Thoracic aorta (tissue), 2 donors: ENCODE measurements around the gene FOCAD. TPM values are rescaled to one million over a fixed set of nuclear protein-coding genes. Genes with fewer than 3 reads are reported as not detected.

Experiments
- ATAC-seq: fragments of 150-250 bp; one replicate; pipeline ENCODE4 v1.8.0; 2017; ENCODE audit warnings: low read depth; ENCODE audit not compliant: insufficient number of reproducible peaks, low FRiP score
- DNase-seq: peaks from one replicate; pipeline ENCODE4 v3.0.0-alpha.2; 2020; ENCODE audit warnings: low spot score
- H3K27ac ChIP-seq, 2 donors: fragments of 200-600 bp; sonication (generic); 1 replicate in 1 of 2; 2 replicates in 1 of 2; pipeline ENCODE4 v1.5.1; 2016; ENCODE audit warnings: mild to moderate bottlenecking in 2 of 2, moderate library complexity in 2 of 2
- H3K27me3 ChIP-seq: fragments of 200-600 bp; sonication (generic); replicated peaks from 2 replicates; pipeline ENCODE4 v1.6.0; 2016; ENCODE audit warnings: mild to moderate bottlenecking; ENCODE audit not compliant: insufficient read depth
- H3K36me3 ChIP-seq: fragments of 200-600 bp; sonication (generic); one replicate; pipeline ENCODE4 v1.5.1; 2016
- H3K4me1 ChIP-seq, 2 donors: fragments of 200-600 bp; sonication (generic); 1 replicate in 1 of 2; 2 replicates in 1 of 2; pipeline versions ENCODE4 v1.5.1 to v1.6.0; 2016; ENCODE audit warnings: low read depth in 2 of 2, mild to moderate bottlenecking in 1 of 2; ENCODE audit not compliant: control insufficient read depth in 1 of 2
- H3K4me3 ChIP-seq: fragments of 200-600 bp; sonication (generic); 2 replicates; pipeline ENCODE4 v1.5.1; 2016; ENCODE audit warnings: mild to moderate bottlenecking
- H3K9me3 ChIP-seq: fragments of 200-600 bp; sonication (generic); 2 replicates; pipeline ENCODE4 v1.5.1; 2016
- total RNA-seq, 2 donors: library from RNA; depleted of rRNA; stranded (reverse); fragments of >200 nt; gene quantifications; one replicate each; pipeline versions ENCODE4 v1.1.0 to v1.2.3, GENCODE V29; 2016
- TF ChIP-seq, protein P1 (sequence below): fragments of 200-600 bp; sonication (generic); IDR thresholded peaks from one replicate; pipeline ENCODE4 v1.5.1; 2019; ENCODE audit warnings: antibody characterized with exemption

Gene FOCAD
- total RNA-seq, 2 donors from 2014 or later = 33.1 to 45.9 TPM

DNA sequence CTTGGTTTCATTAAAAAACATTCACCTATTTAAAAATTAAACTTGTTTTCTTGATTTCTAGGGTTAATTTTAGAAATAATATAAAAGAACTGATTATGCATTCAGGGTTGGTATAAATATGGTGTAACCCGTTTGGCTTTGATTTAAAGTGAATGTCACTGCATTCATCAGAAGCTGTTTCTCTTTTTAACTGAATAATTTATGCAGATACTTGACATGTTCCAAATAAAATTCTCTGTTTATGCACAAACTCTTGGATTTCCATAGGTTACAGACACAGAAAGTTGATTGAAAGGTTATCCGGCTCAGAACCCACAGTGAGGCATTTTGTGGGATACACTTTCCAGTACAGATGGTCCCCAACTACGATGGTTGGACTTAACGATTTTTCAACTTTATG is 186.1 kb downstream of the FOCAD start:
- ATAC-seq (no peak), DNase-seq (no peak)
- Histone ChIP-seq H3K27ac (no peak overlapping the region), H3K4me1 (no peaks in the 10 kb centered on the region), H3K9me3 (no peaks in the 10 kb centered on the region), H3K4me3 (no peak overlapping the region), H3K27me3 (no peaks in the 10 kb centered on the region), H3K36me3 (no peaks in the 10 kb centered on the region)
- TF ChIP-seq, protein P1, sequence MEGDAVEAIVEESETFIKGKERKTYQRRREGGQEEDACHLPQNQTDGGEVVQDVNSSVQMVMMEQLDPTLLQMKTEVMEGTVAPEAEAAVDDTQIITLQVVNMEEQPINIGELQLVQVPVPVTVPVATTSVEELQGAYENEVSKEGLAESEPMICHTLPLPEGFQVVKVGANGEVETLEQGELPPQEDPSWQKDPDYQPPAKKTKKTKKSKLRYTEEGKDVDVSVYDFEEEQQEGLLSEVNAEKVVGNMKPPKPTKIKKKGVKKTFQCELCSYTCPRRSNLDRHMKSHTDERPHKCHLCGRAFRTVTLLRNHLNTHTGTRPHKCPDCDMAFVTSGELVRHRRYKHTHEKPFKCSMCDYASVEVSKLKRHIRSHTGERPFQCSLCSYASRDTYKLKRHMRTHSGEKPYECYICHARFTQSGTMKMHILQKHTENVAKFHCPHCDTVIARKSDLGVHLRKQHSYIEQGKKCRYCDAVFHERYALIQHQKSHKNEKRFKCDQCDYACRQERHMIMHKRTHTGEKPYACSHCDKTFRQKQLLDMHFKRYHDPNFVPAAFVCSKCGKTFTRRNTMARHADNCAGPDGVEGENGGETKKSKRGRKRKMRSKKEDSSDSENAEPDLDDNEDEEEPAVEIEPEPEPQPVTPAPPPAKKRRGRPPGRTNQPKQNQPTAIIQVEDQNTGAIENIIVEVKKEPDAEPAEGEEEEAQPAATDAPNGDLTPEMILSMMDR = no peak

DNA sequence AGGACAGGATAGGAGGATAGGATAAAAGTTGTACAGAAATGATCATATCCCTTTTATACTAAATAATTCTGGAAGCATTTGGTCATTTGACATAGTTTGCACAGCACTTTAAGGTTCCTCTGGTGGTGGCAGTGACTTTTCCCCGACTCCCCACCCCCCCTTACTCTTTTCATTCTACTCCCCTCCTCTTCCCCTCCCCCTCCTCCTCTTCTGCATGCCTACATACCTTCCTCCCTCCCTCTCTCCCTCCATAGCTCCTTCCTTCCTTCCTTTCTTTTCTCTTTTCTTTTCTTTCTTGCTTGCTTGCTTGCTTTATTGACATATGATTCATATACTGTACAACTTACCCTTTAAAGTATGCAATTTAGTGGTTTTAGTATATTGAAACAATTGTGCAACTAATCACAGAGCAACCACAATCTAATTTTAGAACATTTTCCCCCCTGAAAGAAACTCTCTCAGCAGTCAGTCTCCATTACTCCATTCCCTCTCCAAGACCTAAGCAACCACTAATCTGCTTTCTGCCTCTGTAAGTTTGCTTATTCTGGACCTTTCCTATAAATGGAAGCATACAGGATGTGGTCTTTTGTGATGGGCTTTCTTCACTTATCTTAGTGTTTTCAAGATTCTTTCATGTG is 188.4 kb downstream of the FOCAD start:
- DNase-seq (no peak), ATAC-seq (no peak)
- Histone ChIP-seq H3K9me3 (no peaks in the 10 kb centered on the region), H3K4me3 (no peak overlapping the region), H3K4me1 (no peaks in the 10 kb centered on the region), H3K27ac (no peak overlapping the region), H3K27me3 (no peaks in the 10 kb centered on the region), H3K36me3 (no peaks in the 10 kb centered on the region)
- TF ChIP-seq, protein P1 = no peak

DNA sequence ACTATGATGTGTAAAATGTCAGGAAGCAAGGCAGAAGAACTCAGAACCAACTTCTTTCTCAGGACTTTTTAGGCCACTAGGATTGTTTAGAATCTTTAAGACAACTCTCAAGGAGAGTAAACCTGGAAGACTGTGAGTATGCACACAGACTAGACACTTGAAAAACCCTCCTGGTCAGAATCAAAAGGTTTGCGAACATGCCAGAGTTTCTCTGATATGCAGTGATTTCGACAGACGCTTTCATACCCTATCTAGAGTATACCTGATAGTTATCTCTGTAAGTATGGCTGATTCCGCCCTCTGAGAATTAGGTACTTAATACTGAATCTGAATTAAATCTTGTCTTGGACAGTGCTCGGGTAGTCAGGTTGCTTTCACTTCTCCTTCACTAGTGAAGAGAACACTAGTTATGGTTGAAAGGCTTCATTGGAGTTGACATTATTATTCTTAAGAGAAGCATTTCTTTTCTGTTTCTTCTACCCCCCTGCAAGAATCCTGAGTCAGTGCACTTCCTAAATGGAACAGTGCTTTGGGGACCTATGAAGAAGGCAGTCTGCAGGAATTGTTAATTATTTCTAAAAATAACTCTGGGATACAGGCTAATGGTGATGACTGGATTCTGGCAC is 189.3 kb downstream of the FOCAD start:
- Histone ChIP-seq H3K4me1 (no peaks in the 10 kb centered on the region), H3K27me3 (no peaks in the 10 kb centered on the region), H3K9me3 (no peaks in the 10 kb centered on the region), H3K4me3 (no peak overlapping the region), H3K36me3 (no peaks in the 10 kb centered on the region), H3K27ac (no peak overlapping the region)
- no peak for ATAC-seq
- TF ChIP-seq, protein P1 = no peak
- DNase-seq = no peak

DNA sequence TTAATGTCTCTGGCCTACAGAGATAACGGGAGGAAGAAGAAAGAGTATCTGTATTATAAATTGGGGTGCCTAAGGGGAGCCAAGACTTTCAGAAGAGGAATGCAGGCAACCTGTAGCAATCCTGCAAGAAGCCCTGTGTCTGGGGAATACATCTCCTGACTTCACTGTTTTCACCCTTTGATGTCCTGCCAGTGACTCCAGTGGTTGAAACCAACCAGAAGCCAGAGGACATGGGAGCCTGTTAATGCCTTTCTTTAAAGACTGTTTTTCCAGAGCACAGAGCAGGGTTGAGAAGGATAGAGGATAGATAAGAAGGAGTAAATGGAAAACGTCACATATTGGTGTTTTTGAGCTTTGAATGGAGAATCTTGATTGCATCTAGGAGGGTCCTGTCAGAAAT is 196.2 kb downstream of the FOCAD start:
- DNase-seq (no peak), ATAC-seq (no peak)
- Histone ChIP-seq H3K9me3 (no peaks in the 10 kb centered on the region), H3K4me1 (no peaks in the 10 kb centered on the region), H3K27me3 (no peaks in the 10 kb centered on the region), H3K4me3 (no peak overlapping the region), H3K27ac (no peak overlapping the region), H3K36me3 (no peaks in the 10 kb centered on the region)
- TF ChIP-seq, protein P1 = no peak

DNA sequence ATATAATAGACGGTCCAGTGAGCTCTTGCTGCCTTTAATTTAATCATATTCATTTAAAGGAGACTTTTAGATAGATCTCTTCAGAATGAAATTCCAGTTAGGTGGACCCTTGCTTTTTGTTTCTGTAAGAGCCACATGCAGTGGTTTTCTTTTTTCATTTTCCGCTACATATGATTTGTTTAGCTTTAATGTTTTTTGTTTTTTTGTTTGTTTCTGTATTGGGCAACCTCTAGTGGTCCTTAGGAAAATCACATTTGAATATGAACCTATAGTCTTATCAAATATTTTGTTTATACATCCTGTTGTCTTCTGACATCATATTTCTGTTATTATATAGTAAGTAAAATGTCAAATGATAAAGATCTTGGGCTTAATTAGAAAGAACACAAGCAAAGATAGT is 196.6 kb downstream of the FOCAD start:
- Histone ChIP-seq H3K27me3 (no peaks in the 10 kb centered on the region), H3K27ac (no peak overlapping the region)

More for the DNA sequence above, 196.6 kb downstream of the FOCAD start:
- DNase-seq = no peak
- no peak overlapping the region for H3K4me3 ChIP-seq
- TF ChIP-seq, protein P1 = no peak
- H3K4me1 ChIP-seq = no peaks in the 10 kb centered on the region
- H3K9me3 ChIP-seq = no peaks in the 10 kb centered on the region
- H3K36me3 ChIP-seq = no peaks in the 10 kb centered on the region
- ATAC-seq = no peak
